GM23338 (cell line): ENCODE measurements around the gene LHX3. TPM values are rescaled to one million over a fixed set of nuclear protein-coding genes. Genes with fewer than 3 reads are reported as not detected.

Experiments
- ATAC-seq: fragments of 200-7000 bp; cut with Tn5 transposase; 3 replicates; pipeline ENCODE4 v1.9.1; 2020
- DNase-seq: peaks from one replicate; pipeline ENCODE4 v3.0.0-alpha.2; 2015; ENCODE audit warnings: low spot score
- H2AFZ ChIP-seq: fragments of 200-600 bp; sonication (generic); 2 replicates; pipeline ENCODE4 v1.8.0; 2016; ENCODE audit warnings: antibody characterized with exemption, mild to moderate bottlenecking, moderate library complexity
- H3F3A ChIP-seq: fragments of 200-600 bp; sonication (generic); replicated peaks from 2 replicates; pipeline ENCODE4 v1.8.0; 2017; ENCODE audit warnings: antibody characterized with exemption, mixed run types, low read depth
- H3K27ac ChIP-seq: fragments of 200-600 bp; sonication (generic); 2 replicates; pipeline ENCODE4 v1.6.1; 2016; ENCODE audit warnings: low read depth
- H3K27me3 ChIP-seq: fragments of 200-600 bp; sonication (generic); 2 replicates; pipeline ENCODE4 v1.8.0; 2016; ENCODE audit warnings: mild to moderate bottlenecking, mixed run types, moderate library complexity; ENCODE audit not compliant: insufficient read depth
- H3K36me3 ChIP-seq: fragments of 200-600 bp; sonication (generic); 2 replicates; pipeline ENCODE4 v1.8.0; 2016; ENCODE audit warnings: mild to moderate bottlenecking; ENCODE audit not compliant: insufficient read depth
- H3K4me1 ChIP-seq: fragments of 200-600 bp; sonication (generic); 2 replicates; pipeline ENCODE4 v1.8.0; 2016; ENCODE audit warnings: mild to moderate bottlenecking, moderate library complexity; ENCODE audit not compliant: insufficient read depth
- H3K4me2 ChIP-seq: fragments of 200-600 bp; sonication (generic); 2 replicates; pipeline ENCODE4 v1.7.1; 2017; ENCODE audit warnings: mixed run types
- H3K4me3 ChIP-seq: fragments of 200-600 bp; sonication (generic); 2 replicates; pipeline ENCODE4 v1.6.1; 2016; ENCODE audit warnings: mixed run types
- H3K79me2 ChIP-seq: fragments of 200-600 bp; sonication (generic); replicated peaks from 2 replicates; pipeline ENCODE4 v1.8.0; 2017; ENCODE audit warnings: mild to moderate bottlenecking; ENCODE audit not compliant: insufficient read depth
- H3K9me2 ChIP-seq: fragments of 200-600 bp; sonication (generic); 2 replicates; pipeline ENCODE4 v1.8.0; 2017; ENCODE audit not compliant: insufficient read depth
- H4K20me1 ChIP-seq: fragments of 200-600 bp; sonication (generic); replicated peaks from 2 replicates; pipeline ENCODE4 v1.8.0; 2017; ENCODE audit warnings: mild to moderate bottlenecking; ENCODE audit not compliant: insufficient read depth
- H3K27ac Mint-ChIP-seq: 2 replicates; pipeline ENCODE4 v1.8.0; 2020; ENCODE audit warnings: inconsistent platforms, mild to moderate bottlenecking, moderate library complexity, mixed read lengths
- H3K27me3 Mint-ChIP-seq: 3 replicates; pipeline ENCODE4 v1.8.0; 2022; ENCODE audit warnings: low read depth, mild to moderate bottlenecking, moderate library complexity, mixed read lengths, inconsistent platforms; ENCODE audit not compliant: insufficient read depth, poor library complexity
- H3K36me3 Mint-ChIP-seq: 3 replicates; pipeline ENCODE4 v1.8.0; 2021; ENCODE audit warnings: low read depth, mild to moderate bottlenecking, inconsistent platforms, moderate library complexity, mixed read lengths
- H3K4me1 Mint-ChIP-seq: 3 replicates; pipeline ENCODE4 v1.8.0; 2020; ENCODE audit warnings: mild to moderate bottlenecking, inconsistent platforms, mixed read lengths
- H3K4me3 Mint-ChIP-seq: 3 replicates; pipeline ENCODE4 v1.8.0; 2021; ENCODE audit warnings: moderate library complexity, mild to moderate bottlenecking, inconsistent platforms, mixed read lengths
- H3K9me3 Mint-ChIP-seq: 3 replicates; pipeline ENCODE4 v1.8.0; 2020; ENCODE audit warnings: moderate library complexity, mild to moderate bottlenecking, inconsistent platforms, mixed read lengths
- EZH2phosphoT487 ChIP-seq: fragments of 200-600 bp; sonication (generic); IDR thresholded peaks from one replicate; pipeline ENCODE4 v1.8.1; 2018; ENCODE audit warnings: antibody characterized with exemption; ENCODE audit not compliant: unreplicated experiment
- NANOG ChIP-seq: IDR thresholded peaks from 2 replicates; pipeline ENCODE4 v1.6.1; 2016; ENCODE audit warnings: antibody characterized with exemption, borderline replicate concordance
- ZNF114 ChIP-seq: fragments of 250-450 bp; sonication (Bioruptor Pico); IDR thresholded peaks from 2 replicates; pipeline ENCODE4 v1.5.0; 2020; ENCODE audit warnings: mild to moderate bottlenecking, moderate library complexity
- polyA plus RNA-seq: library from polyadenylated mRNA; unstranded; fragments of >200 nt; fragmentation: Nextera tagmentation; extraction: Ambion mirVana; gene quantifications from 2 replicates; pipeline ENCODE4 v1.2.1, GENCODE V29; 2016
- total RNA-seq: library from RNA; depleted of rRNA; stranded (reverse); fragments of >200 nt; shearing (Covaris generic); gene quantifications from 2 replicates; pipeline ENCODE4 v1.2.3, GENCODE V29; 2014
- TF ChIP-seq, protein P1 (sequence below): IDR thresholded peaks from 2 replicates; pipeline ENCODE4 v1.6.1; 2016; ENCODE audit warnings: antibody characterized with exemption
- TF ChIP-seq, protein P2 (sequence below): IDR thresholded peaks from one replicate; pipeline ENCODE4 v1.6.1; 2018; ENCODE audit warnings: antibody characterized with exemption; ENCODE audit not compliant: unreplicated experiment
- TF ChIP-seq, protein P3 (sequence below), 2 experiments: fragments of 200-600 bp in 1 of 2; sonication (generic) in 1 of 2; conservative IDR thresholded peaks; 2 replicates each; pipeline versions ENCODE4 v1.5.1 to v1.6.1; 2016 to 2017; ENCODE audit warnings: antibody characterized with exemption in 2 of 2, low read depth in 2 of 2, mild to moderate bottlenecking in 2 of 2, moderate library complexity in 1 of 2
- TF ChIP-seq, protein P4 (sequence below): fragments of 250-450 bp; sonication (Bioruptor Pico); IDR thresholded peaks from 2 replicates; pipeline ENCODE4 v1.5.0; 2020; ENCODE audit warnings: mild to moderate bottlenecking, moderate library complexity

The LHX3 gene
- total and polyA plus RNA-seq, 2 experiments from 2014 or later = 0.08 TPM; not detected in 1

GRCh38 chr9:136222906-136223285 lies 18.0 kb upstream of the LHX3 start (continued):
- TF ChIP-seq, protein P1, sequence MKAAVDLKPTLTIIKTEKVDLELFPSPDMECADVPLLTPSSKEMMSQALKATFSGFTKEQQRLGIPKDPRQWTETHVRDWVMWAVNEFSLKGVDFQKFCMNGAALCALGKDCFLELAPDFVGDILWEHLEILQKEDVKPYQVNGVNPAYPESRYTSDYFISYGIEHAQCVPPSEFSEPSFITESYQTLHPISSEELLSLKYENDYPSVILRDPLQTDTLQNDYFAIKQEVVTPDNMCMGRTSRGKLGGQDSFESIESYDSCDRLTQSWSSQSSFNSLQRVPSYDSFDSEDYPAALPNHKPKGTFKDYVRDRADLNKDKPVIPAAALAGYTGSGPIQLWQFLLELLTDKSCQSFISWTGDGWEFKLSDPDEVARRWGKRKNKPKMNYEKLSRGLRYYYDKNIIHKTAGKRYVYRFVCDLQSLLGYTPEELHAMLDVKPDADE = no peak
- TF ChIP-seq, protein P2, sequence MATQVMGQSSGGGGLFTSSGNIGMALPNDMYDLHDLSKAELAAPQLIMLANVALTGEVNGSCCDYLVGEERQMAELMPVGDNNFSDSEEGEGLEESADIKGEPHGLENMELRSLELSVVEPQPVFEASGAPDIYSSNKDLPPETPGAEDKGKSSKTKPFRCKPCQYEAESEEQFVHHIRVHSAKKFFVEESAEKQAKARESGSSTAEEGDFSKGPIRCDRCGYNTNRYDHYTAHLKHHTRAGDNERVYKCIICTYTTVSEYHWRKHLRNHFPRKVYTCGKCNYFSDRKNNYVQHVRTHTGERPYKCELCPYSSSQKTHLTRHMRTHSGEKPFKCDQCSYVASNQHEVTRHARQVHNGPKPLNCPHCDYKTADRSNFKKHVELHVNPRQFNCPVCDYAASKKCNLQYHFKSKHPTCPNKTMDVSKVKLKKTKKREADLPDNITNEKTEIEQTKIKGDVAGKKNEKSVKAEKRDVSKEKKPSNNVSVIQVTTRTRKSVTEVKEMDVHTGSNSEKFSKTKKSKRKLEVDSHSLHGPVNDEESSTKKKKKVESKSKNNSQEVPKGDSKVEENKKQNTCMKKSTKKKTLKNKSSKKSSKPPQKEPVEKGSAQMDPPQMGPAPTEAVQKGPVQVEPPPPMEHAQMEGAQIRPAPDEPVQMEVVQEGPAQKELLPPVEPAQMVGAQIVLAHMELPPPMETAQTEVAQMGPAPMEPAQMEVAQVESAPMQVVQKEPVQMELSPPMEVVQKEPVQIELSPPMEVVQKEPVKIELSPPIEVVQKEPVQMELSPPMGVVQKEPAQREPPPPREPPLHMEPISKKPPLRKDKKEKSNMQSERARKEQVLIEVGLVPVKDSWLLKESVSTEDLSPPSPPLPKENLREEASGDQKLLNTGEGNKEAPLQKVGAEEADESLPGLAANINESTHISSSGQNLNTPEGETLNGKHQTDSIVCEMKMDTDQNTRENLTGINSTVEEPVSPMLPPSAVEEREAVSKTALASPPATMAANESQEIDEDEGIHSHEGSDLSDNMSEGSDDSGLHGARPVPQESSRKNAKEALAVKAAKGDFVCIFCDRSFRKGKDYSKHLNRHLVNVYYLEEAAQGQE = no peak

DNA sequence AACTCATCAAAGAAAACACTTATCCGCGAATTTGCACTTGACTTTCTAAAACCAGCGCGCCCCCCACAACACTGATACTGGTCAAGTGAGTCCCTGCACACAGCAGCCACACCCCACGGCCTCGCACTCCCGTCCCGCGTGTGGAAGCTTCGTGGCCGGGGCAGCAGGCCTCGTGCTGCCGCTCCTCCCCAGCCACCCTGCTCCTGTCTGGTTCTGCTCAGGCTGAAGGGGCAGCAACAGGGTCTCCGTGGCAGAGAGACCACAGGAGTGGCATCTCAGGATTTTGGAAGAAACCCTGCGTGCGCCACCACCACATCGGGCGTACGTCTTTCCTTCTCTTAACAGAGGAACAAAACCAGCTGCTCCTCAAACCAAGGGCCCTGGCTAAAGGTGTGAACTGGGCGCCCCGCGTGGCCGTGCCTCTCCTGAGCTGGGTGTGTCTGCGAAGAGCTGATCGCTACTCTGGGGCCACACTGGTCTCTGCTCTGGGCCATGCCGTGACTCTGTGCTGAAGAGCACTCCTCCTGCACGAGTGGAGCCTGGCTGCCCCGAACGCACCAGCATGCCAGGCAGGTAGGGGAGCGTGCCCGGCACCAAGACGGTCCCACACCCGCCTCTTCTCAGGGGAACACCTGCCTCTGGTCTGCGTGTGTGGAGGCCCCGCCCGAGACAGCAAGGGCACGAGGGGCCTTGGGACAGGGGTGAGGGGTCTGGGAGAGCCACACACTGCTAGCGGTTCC lies 17.4 kb upstream of the LHX3 start:
- peaks cover 14% of the 10 kb centered on the region for H4K20me1 ChIP-seq
- H3K79me2 ChIP-seq = peaks cover 54% of the 10 kb centered on the region
- no peak for ATAC-seq
- no peaks in the 10 kb centered on the region for H3K27me3 ChIP-seq
- H3K36me3 ChIP-seq = 0 out of 2 replicates have a peak, but pooled peaks cover 2% of the 10 kb centered on the region
- peaks cover 37% of the 10 kb centered on the region for H3K36me3 Mint-ChIP-seq
- H2AFZ ChIP-seq = no peak overlapping the region
- no peaks in the 10 kb centered on the region for H3K4me1 ChIP-seq
- H3K27me3 Mint-ChIP-seq = peaks cover 4% of the 10 kb centered on the region
- H3K9me2 ChIP-seq = no peaks in the 10 kb centered on the region
- DNase-seq = no peak
- no peaks in the 10 kb centered on the region for H3K9me3 Mint-ChIP-seq
- H3K4me3 ChIP-seq = no peak overlapping the region
- H3K4me2 ChIP-seq = no peak overlapping the region
- no peak overlapping the region for H3K27ac Mint-ChIP-seq
- H3K4me3 Mint-ChIP-seq = no peak overlapping the region
- no peaks in the 10 kb centered on the region for H3F3A ChIP-seq
- peaks cover 9% of the 10 kb centered on the region for H3K4me1 Mint-ChIP-seq
- H3K27ac ChIP-seq = no peak overlapping the region
- TF ChIP-seq, protein P3, sequence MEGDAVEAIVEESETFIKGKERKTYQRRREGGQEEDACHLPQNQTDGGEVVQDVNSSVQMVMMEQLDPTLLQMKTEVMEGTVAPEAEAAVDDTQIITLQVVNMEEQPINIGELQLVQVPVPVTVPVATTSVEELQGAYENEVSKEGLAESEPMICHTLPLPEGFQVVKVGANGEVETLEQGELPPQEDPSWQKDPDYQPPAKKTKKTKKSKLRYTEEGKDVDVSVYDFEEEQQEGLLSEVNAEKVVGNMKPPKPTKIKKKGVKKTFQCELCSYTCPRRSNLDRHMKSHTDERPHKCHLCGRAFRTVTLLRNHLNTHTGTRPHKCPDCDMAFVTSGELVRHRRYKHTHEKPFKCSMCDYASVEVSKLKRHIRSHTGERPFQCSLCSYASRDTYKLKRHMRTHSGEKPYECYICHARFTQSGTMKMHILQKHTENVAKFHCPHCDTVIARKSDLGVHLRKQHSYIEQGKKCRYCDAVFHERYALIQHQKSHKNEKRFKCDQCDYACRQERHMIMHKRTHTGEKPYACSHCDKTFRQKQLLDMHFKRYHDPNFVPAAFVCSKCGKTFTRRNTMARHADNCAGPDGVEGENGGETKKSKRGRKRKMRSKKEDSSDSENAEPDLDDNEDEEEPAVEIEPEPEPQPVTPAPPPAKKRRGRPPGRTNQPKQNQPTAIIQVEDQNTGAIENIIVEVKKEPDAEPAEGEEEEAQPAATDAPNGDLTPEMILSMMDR (conservative IDR thresholded peaks at IDR 0.05; ENCODE audit: low read depth in 2 of 2) = no peak
- TF ChIP-seq ZNF114 (CRISPR knock-in tag) = no peak
- TF ChIP-seq, protein P4, sequence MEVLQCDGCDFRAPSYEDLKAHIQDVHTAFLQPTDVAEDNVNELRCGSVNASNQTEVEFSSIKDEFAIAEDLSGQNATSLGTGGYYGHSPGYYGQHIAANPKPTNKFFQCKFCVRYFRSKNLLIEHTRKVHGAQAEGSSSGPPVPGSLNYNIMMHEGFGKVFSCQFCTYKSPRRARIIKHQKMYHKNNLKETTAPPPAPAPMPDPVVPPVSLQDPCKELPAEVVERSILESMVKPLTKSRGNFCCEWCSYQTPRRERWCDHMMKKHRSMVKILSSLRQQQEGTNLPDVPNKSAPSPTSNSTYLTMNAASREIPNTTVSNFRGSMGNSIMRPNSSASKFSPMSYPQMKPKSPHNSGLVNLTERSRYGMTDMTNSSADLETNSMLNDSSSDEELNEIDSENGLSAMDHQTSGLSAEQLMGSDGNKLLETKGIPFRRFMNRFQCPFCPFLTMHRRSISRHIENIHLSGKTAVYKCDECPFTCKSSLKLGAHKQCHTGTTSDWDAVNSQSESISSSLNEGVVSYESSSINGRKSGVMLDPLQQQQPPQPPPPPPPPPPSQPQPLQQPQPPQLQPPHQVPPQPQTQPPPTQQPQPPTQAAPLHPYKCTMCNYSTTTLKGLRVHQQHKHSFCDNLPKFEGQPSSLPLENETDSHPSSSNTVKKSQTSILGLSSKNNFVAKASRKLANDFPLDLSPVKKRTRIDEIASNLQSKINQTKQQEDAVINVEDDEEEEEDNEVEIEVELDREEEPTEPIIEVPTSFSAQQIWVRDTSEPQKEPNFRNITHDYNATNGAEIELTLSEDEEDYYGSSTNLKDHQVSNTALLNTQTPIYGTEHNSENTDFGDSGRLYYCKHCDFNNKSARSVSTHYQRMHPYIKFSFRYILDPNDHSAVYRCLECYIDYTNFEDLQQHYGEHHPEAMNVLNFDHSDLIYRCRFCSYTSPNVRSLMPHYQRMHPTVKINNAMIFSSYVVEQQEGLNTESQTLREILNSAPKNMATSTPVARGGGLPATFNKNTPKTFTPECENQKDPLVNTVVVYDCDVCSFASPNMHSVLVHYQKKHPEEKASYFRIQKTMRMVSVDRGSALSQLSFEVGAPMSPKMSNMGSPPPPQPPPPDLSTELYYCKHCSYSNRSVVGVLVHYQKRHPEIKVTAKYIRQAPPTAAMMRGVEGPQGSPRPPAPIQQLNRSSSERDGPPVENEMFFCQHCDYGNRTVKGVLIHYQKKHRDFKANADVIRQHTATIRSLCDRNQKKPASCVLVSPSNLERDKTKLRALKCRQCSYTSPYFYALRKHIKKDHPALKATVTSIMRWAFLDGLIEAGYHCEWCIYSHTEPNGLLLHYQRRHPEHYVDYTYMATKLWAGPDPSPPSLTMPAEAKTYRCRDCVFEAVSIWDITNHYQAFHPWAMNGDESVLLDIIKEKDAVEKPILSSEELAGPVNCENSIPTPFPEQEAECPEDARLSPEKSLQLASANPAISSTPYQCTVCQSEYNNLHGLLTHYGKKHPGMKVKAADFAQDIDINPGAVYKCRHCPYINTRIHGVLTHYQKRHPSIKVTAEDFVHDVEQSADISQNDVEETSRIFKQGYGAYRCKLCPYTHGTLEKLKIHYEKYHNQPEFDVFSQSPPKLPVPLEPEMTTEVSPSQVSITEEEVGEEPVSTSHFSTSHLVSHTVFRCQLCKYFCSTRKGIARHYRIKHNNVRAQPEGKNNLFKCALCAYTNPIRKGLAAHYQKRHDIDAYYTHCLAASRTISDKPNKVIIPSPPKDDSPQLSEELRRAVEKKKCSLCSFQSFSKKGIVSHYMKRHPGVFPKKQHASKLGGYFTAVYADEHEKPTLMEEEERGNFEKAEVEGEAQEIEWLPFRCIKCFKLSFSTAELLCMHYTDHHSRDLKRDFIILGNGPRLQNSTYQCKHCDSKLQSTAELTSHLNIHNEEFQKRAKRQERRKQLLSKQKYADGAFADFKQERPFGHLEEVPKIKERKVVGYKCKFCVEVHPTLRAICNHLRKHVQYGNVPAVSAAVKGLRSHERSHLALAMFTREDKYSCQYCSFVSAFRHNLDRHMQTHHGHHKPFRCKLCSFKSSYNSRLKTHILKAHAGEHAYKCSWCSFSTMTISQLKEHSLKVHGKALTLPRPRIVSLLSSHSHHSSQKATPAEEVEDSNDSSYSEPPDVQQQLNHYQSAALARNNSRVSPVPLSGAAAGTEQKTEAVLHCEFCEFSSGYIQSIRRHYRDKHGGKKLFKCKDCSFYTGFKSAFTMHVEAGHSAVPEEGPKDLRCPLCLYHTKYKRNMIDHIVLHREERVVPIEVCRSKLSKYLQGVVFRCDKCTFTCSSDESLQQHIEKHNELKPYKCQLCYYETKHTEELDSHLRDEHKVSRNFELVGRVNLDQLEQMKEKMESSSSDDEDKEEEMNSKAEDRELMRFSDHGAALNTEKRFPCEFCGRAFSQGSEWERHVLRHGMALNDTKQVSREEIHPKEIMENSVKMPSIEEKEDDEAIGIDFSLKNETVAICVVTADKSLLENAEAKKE (CRISPR knock-in tag) = no peak
- TF ChIP-seq NANOG = no peak
- no peak for TF ChIP-seq EZH2phosphoT487
- TF ChIP-seq, protein P2 = no peak
